Measurements from ENCODE around the gene STUB1. TPM values are rescaled to one million over a fixed set of nuclear protein-coding genes. Genes with fewer than 3 reads are reported as not detected.
A peak's percentile ranks its signal among the peaks of the same experiment; 100 is the strongest.

The STUB1 gene
- total RNA-seq, 2 donors from 2014 or later, result 63.3 to 205 TPM

GRCh38 chr16:681746-682427, 1.7 kb downstream of the STUB1 start:
- DNase-seq (peak in 1 of 4 donors; percentile 42), ATAC-seq (no peak)
- peak overlapping the region in 1 of 4 donors; percentile 95 for H3K27ac ChIP-seq
- WGBS, 2 donors, result 59 to 72% methylated on average over 17 to 26 of the region's 28 CpGs
- peaks cover 7 to 12% of the 10 kb centered on the region in 2 donors for H3K36me3 ChIP-seq (replicated peaks in 1 of 2; ENCODE audit: insufficient read depth in 1 of 2, low read depth in 2 of 2)
- no peak overlapping the region for H3K4me3 ChIP-seq
- H3K9me3 ChIP-seq, result no peaks in the 10 kb centered on the region
- H3K4me1 ChIP-seq, result peaks cover 63% of the 10 kb centered on the region
- TF ChIP-seq, protein P1, sequence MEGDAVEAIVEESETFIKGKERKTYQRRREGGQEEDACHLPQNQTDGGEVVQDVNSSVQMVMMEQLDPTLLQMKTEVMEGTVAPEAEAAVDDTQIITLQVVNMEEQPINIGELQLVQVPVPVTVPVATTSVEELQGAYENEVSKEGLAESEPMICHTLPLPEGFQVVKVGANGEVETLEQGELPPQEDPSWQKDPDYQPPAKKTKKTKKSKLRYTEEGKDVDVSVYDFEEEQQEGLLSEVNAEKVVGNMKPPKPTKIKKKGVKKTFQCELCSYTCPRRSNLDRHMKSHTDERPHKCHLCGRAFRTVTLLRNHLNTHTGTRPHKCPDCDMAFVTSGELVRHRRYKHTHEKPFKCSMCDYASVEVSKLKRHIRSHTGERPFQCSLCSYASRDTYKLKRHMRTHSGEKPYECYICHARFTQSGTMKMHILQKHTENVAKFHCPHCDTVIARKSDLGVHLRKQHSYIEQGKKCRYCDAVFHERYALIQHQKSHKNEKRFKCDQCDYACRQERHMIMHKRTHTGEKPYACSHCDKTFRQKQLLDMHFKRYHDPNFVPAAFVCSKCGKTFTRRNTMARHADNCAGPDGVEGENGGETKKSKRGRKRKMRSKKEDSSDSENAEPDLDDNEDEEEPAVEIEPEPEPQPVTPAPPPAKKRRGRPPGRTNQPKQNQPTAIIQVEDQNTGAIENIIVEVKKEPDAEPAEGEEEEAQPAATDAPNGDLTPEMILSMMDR (IDR thresholded peaks at IDR 0.05), result no peak
- no peak for TF ChIP-seq POLR2A (IDR thresholded peaks at IDR 0.05)
- H3K27me3 ChIP-seq, result no peaks in the 10 kb centered on the region
- intact Hi-C loops (cut with DNase I), result no loop called here

DNA sequence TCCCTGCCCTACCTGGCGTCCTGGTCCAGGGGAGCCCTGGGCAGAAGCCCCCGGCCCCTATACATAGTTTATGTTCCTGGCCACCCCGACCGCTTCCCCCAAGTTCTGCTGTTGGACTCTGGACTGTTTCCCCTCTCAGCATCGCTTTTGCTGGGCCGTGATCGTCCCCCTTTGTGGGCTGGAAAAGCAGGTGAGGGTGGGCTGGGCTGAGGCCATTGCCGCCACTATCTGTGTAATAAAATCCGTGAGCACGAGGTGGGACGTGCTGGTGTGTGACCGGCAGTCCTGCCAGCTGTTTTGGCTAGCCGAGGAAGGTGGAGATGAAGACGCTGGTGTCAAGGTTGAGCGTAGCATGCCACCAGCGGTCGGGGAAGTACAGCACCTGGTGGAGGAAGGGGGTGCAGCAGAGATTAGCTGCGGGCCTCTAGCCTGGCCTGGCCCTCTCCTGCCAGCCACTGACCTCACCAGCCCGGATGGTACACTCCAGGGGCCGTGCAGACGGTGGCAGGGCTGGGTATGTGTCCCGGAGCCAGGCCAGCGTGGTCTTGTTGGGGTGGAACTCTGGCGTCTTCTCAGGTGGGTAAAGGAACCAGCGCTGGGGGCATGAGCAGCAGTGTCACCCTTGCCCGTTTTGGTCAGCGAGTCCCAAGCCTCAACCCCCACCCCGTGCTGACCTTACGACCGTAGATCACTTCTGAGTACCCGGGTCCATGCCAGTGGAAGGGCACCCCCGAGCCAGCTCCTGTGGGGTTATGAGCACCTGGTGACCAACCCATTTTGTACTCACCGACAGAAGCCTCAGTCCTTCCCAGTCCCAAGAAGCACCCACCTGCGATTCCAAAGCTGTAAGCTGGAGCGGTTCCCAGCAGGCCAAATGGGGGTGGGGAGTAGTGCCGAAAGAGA, 2.5 kb downstream of the STUB1 start:
- Histone ChIP-seq H3K36me3 (replicated peaks in 1 of 2; ENCODE audit: insufficient read depth in 1 of 2, low read depth in 2 of 2) (peaks cover 11 to 12% of the 10 kb centered on the region in 2 donors), H3K27ac (peak overlapping the region in 2 of 4 donors; percentile 88 to 89), H3K4me3 (no peak overlapping the region), H3K27me3 (no peaks in the 10 kb centered on the region), H3K4me1 (peaks cover 63% of the 10 kb centered on the region), H3K9me3 (no peaks in the 10 kb centered on the region)
- TF ChIP-seq, protein P1 (IDR thresholded peaks at IDR 0.05), result no peak
- no peak for TF ChIP-seq POLR2A (IDR thresholded peaks at IDR 0.05)
- ATAC-seq (no peak), DNase-seq (no peak)
- WGBS, 2 donors, result 56 to 74% methylated on average over 14 to 36 of the region's 36 CpGs
- intact Hi-C loops (cut with DNase I), result no loop called here

GRCh38 chr16:683396-684070, 3.3 kb downstream of the STUB1 start:
- no peak for ATAC-seq
- DNase-seq, result peak in 2 of 4 donors; percentile 32 to 40
- intact Hi-C loops (cut with DNase I), result no loop called here
- Histone ChIP-seq H3K9me3 (no peaks in the 10 kb centered on the region), H3K4me3 (peak overlapping the region; percentile 26 to 34), H3K4me1 (peaks cover 63% of the 10 kb centered on the region), H3K36me3 (replicated peaks in 1 of 2; ENCODE audit: insufficient read depth in 1 of 2, low read depth in 2 of 2) (peaks cover 11 to 12% of the 10 kb centered on the region in 2 donors), H3K27ac (peak overlapping the region; percentile 33 to 89 (median 66)), H3K27me3 (no peaks in the 10 kb centered on the region)
- 7 to 11% methylated on average over 5 to 56 of the region's 57 CpGs for WGBS, 2 donors
- no peak for TF ChIP-seq POLR2A (IDR thresholded peaks at IDR 0.05)
- TF ChIP-seq, protein P1 (IDR thresholded peaks at IDR 0.05), result no peak

DNA sequence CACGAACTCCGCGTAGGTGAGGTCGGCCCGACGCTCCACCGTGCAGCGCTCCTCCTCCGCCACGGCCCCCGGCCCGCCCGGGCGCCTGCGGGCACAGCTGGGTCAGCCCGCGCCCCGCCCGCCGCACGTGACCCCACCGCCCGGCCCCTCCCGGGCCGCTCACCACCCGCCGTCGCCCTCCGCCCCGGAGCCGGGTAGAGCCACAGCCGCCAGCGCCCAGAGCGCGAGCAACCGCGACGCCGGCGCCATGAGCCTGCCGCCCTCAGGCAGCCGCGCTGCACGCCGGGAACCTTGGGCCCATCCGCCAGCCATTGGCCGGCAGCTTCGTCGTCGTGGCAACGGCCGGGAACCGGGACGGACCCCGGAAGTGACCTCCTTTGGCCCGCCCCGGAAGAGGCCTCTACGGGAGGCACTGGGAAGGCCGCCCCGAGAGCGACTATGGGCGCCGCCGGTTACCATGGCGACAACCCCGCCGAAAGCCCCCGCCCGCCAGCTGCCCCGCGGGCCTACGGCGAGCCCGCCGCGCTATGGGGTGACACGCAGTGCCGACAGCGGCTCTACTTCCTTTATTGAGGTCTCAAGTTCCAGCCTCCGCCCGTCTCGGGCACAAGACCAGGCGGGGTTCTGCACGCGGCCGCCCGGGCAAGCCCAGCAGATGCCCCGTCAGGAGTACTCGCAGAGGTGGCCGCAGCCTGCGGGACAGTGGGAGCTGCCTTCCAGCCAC, 4.0 kb downstream of the STUB1 start, which contains the start of gene JMJD8:
Gene JMJD8, minus strand, starts transcription at position 264 of the 724 bp plus-strand sequence. Its CDS starts 15 bp downstream, at position 249.
- 0 to 1% methylated on average over 14 to 84 of the region's 91 CpGs for WGBS, 2 donors
- peak; percentile 80 for ATAC-seq
- TF ChIP-seq POLR2A (IDR thresholded peaks at IDR 0.05), result peak; percentile 27 to 70 (median 65)
- TF ChIP-seq, protein P1 (IDR thresholded peaks at IDR 0.05), result no peak

More for the DNA sequence above, 4.0 kb downstream of the STUB1 start, which contains the start of gene JMJD8:
- intact Hi-C loops (cut with DNase I), result no loop called here
- Histone ChIP-seq H3K4me3 (peak within 1 kb of the TSS; percentile 26 to 49), H3K4me1 (peaks cover 64% of the 10 kb centered on the region), H3K36me3 (replicated peaks in 1 of 2; ENCODE audit: insufficient read depth in 1 of 2, low read depth in 2 of 2) (peaks cover 11 to 12% of the 10 kb centered on the region in 2 donors), H3K27me3 (no peaks in the 10 kb centered on the region), H3K27ac (peak within 1 kb of the TSS; percentile 45 to 89 (median 68)), H3K9me3 (no peaks in the 10 kb centered on the region)
- DNase-seq, result peak; percentile 97 to 98 (median 97)
